HG03280 (cell line): ENCODE data around the gene B4GALNT4.
"Not testable (repeated sequence)": the region's sequence is repeated elsewhere in the genome, so short reads cannot be mapped to it uniquely, and the experiment has no call there.

Experiments
- ATAC-seq: cut with Tn5 transposase; IDR thresholded peaks from one replicate; pipeline ENCODE4 v1.9.1; 2021; ENCODE audit warnings: mild to moderate bottlenecking, moderate library complexity; ENCODE audit not compliant: unreplicated experiment

The B4GALNT4 gene

GRCh38 chr11:358129-358800 lies 11.0 kb upstream of the B4GALNT4 start:
- no peak for ATAC-seq

DNA sequence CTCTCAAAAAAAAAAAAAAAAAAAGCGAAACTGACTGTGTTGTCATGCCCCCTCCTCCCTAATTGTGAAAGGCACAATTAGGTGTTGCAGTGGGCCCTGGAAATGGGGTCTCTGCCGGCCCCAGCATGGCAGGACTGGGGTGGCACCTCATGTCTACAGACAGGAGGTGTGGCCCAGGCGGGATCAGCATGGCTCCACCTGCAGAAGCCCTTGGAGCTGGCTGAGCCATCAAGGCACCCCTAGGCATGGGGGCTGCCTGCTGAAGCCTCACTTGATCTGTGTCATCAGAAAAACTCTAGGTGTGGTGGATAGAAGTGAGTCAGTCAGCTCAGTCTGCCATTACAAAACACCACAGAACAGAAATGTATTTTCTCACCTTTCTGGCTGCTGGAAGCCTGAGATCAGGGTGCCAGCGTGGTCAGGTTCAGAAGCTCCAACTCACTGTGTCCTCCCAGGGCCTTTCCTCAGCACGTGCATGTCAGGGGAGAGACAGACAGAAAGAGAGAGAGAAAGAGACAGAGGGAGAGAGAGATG lies 10.1 kb upstream of the B4GALNT4 start:
- ATAC-seq = no peak

GRCh38 chr11:360326-361280 lies 8.7 kb upstream of the B4GALNT4 start:
- no peak for ATAC-seq

- ATAC-seq = no peak
Observed at GRCh38 chr11:362642-363442, 6.5 kb upstream of the B4GALNT4 start.

- not testable (repeated sequence) for ATAC-seq
Observed at GRCh38 chr11:363443-363805, 5.9 kb upstream of the B4GALNT4 start.

- no peak for ATAC-seq
Observed at GRCh38 chr11:363948-364761, 5.1 kb upstream of the B4GALNT4 start.

GRCh38 chr11:364991-365725 lies 4.1 kb upstream of the B4GALNT4 start:
- ATAC-seq = no peak

GRCh38 chr11:365831-366230 lies 3.5 kb upstream of the B4GALNT4 start:
- no peak for ATAC-seq

DNA sequence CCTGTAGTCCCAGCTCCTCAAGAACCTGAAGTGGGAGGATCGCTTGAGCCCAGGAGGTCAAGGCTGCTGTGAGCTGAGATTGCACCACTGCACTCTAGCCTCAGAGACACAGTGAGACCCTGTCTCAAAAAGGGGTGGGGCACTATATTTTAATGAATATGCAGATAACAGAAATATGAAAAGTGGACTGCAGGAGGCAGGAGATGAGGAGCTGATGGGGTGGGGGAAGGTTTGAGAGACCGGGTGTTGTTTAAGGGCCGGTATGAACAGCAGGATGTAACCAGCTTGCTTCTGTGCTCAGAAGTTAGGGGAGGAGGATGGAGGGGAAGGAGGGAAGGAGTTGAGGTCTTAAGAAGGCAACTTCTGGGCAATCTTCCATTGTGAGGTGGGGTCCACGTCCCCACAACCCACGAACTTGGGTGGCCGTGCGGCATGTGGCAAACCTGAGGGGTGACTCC lies 1.3 kb upstream of the B4GALNT4 start:
- ATAC-seq = no peak

GRCh38 chr11:368414-369335 lies 624 bp upstream of the B4GALNT4 start:
- ATAC-seq = no peak

DNA sequence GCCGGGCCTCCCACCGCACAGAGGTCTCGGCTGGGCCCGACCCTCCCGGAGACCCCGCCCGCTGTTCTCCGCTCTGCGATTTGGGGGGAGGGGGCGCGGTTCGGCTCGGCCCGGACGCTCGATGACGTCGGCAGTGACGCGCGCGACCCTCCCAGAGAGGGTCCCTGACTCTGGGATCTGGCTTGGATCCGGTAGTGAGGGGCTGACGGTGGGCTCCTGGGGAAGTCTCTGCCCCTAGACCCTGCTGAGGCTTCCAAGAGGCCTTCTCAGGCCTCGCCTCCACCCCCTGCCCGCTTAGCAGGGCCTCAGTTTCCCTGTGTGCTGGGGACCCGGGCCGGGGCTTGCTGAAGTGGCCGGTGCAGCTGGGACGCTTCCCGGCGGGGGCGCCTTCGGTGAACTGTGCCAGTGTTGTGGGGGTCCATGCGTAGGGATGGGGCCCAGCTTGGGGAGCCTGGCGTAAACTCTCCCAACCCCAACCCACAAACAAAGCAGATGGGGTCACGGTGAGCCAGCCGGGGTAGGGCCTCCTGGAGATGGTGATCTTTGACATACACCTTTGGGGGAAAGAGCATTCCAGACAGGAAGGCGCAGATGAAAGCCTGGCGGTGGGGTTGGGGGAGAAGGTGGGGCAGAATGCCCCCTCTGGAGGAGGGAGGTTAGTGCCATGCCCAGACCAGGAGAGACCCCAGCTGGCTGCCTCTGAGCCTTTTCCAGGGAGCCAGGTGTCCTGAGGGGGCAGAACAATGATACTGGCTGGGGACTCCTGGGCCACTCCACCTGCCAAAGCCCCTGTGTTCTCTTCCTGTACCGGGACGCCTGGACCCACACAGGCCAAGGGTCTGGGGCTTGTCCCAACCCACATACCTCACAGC lies 1.0 kb downstream of the B4GALNT4 start:
- ATAC-seq = no peak

- no peak for ATAC-seq
Observed at GRCh38 chr11:371051-371450, 1.8 kb downstream of the B4GALNT4 start.

DNA sequence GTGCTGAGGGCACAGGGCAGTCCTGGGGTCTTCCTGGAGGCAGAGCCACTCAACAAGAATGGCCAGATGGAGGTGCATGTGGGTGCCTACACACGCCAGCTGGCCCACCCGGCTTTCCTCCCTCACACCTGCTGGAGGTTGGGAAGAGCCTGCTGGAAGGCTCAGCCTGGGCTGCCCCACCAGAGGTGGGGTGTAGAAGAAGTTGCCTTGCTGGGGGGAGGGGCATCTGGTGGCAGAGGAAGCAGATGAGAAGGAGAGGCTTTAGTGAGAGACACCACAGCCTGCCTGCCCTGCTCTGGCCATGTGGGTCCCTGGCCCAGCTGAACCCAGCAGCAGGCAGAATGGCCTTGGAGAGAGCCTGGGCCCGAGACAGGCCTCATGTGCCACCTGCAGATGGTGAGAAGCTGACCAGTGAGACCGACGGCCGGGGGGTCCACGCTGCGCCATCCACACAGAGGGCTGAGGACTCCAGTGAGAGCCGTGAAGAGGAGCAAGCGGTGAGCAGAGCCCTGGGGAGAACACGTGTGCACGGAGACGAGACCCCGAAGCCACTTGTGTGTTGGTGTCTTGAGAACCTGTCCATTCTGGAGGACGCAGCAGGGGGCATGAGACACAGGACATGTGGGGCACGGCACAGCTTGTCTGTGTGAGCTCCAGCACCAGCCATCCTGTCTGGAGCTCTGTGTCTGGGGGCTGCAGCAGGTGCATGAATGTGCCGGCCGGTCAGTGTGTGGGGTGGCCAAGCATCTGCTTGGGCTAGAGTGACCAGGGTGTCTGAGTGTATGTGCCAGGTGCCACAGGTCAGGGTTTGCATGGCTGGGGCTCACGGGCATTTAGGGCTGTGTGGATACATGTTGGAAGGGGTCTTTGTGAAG lies 2.7 kb downstream of the B4GALNT4 start:
- no peak for ATAC-seq

GRCh38 chr11:372809-373715 lies 3.8 kb downstream of the B4GALNT4 start:
- ATAC-seq = no peak

DNA sequence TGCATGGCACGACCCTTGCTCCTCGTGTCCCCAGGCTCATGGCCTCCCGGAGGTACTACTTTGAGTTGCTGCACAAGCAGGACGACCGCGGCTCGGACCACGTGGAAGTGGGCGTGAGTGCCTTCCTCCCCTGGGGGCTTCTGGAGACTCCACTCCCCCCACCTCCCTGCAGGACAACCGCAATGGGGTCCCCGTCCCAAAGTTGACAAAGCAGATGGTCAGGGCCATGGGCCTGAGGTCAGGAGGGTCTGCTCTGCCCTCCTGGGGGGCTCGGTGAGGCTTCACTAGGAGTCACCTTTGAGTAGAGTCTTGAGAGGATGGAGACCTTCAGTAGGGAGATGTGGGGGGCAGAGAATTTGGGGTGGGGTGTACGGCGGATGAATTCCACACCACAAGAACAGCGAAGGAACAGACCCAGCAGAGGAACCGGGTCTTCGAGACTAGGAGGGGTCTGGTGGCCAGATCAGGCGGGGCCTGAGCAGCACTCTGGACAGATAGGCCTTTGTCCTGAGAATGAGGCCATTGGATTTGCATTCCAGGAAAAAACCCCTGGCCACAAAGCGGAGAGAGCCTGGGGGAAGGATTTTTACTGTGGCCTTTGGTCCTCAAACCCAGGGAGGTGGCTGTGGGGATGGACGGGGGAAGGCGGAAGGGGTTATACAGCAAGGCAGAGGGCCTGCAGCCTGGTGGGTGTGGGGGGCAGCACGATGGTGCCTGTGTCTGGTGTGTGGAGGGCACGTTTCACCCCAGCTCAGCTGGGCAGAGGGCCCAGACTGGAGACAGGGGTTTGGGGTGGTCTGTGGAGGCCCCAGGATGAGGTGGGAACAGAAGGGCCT lies 4.6 kb downstream of the B4GALNT4 start:
- ATAC-seq = no peak
